Inflammatory macrophage treated with lipopolysaccharide for 4 hours (primary cell): ENCODE data around the gene MAP7.
A peak's percentile ranks its signal among the peaks of the same experiment; 100 is the strongest.

Source experiments
- DNase-seq: peaks from one replicate; pipeline ENCODE4 v3.0.0-alpha.2; 2020

The MAP7 gene

DNA sequence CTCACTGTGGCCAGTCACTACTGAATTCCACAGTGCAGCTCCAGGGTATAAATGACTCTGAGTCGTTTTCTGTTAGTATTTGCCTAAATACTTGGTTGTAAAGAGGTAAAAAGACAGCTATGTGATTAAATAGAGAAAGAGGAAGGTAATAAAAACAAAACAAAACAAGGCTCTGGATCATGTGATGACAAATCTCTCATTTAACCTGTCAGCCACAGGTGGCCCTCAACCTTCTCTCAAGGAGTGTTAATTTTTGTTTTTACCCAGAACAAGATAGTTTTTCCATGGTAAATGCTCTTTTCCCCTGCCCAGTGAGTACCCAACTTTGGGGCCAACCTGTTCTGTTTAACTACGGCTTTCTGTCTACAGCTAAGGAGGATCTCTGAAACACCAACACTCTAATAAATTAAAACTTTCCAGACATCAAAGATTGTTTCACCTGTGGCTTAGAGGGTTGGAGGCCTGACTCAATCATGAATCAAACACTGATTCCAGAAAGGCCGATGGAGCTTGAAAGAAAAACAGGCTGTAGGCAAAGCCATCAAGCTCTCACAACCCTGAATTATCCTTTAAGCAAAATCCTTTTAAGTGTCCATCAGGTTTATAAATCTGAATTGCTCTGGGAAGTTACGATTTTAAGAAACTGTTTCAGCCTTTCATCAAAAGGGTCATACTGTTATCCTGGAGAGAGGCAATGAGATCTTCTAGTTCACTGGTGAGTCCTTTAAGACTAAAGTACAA lies 179.1 kb downstream of the MAP7 start:
- DNase-seq = no peak

DNA sequence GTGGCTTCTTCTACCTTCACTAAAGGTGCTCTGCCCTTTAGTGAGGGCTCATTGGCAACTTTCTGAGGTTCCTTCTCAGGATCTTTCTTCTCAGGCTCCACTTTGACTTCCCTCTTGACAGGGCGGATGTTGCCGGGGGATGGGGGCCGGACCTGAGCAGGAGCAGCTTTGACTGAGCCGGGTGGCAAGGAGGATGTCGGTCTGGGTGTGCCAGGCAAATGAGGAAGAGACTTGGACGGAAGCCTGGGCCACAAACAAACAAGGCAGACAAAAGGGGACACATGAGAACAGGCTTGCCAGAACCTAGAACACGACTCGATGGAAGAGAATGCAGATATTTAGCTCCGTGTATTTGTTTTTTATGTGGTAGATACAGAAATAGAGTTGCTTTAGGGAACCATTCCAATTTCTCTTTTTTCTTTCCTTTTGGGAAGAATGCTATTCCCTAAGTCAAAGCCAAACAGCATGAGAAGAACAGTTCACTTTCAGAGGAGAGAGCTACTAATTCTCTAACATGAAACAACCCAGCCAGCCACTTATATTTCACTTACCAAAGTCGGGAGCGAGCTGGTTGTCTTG lies 184.4 kb downstream of the MAP7 start:
- peak; percentile 49 for DNase-seq

DNA sequence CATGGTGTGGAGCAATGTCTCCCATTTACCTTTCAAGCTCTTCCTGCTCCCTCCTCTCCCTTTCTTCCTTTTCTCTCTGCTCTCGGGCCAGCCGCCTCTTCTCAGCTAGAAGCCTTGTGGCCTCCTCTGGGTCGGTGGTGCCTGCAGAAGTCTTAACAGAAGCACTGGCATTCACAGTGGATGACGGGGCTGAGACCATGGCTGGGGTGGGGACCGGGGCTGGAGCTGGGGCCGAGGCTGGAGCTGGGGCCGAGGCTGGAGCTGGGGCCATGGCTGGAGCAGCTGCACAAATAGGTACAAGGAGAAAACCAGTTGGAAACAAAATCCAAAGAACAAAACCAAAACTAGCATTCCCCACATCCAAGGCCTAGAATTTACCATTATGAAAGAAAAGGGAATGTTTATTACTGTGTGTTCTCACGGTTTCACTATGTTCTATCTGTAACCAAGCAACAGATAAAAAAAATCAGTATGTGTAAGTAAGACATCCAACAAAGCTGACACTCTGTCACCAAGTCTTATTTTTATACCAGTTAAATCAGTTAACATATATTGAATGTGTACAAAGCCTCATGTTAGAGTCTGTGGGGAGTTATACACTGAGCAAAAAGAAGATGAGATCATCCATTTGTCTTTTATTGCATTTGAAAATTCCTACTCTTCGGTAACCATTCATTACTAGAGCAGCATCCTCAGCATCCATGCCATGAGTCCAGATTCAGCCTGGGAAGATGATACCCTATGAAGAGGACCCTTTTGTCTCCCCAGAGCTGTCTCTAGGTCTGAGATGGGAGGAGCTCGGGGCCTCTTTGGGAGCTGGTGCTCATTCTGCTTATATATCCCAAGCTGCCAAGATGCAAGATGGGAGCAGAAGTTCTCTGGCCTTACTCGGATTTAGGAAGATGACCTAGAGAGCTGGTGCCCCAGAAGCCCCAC lies 187.5 kb downstream of the MAP7 start:
- DNase-seq = no peak

DNA sequence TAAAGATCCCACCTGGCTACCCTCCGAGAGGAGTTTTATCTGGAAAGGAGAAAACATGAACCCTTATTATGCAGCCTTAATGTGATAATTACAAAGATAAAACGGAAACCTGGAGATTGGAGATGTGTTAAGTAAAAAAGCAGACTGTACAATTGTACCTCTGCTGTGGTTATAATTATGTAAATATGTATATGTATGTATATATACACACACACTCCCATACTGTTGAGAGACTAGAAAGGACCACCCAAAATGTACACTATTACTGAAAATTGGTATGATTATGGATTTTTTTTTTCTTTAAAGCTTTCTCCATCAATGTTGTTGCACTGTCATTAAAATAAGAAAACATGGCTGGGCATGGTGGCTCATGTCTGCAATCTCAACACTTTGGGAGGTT lies 188.4 kb downstream of the MAP7 start:
- no peak for DNase-seq

DNA sequence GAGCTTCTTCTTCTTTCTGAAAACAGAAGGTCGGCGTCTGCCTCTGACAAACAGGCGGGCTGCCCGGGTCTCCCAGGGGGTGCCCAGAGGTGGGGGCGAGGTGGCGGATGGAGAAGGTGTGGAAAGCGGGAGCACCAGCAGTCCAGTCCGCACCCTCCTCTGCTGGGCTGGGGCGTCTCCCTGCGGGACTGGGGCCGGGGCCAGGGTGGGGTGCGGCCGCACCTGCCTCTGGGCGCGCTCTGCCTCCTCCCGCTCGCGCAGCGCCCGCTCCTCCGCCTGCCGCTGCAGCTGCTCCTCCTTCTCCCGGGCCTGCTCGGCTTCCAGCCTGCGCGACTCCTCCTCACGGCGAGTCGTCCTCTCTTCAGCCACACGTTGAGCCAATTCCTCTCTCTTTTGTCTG lies 189.4 kb downstream of the MAP7 start:
- no peak for DNase-seq

DNA sequence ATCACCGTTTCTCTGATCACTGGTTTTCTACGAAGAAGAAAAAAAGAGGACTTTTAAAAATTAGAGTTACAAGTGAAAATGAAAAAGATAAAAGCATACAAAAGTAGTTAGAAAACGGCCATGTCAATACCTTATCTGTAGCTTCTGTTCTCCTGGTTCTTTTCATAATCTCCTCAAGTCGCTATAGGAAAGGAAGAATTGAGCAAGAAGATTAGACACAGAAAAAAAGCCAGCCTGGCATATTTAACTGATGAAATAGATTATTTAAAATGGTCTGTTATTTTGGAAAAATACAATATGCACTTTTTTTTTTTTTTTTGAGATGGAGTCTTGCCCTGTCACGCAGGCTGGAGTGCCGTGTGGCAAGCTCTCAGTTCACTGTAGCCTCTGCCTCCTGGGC lies 190.4 kb downstream of the MAP7 start:
- DNase-seq = no peak

DNA sequence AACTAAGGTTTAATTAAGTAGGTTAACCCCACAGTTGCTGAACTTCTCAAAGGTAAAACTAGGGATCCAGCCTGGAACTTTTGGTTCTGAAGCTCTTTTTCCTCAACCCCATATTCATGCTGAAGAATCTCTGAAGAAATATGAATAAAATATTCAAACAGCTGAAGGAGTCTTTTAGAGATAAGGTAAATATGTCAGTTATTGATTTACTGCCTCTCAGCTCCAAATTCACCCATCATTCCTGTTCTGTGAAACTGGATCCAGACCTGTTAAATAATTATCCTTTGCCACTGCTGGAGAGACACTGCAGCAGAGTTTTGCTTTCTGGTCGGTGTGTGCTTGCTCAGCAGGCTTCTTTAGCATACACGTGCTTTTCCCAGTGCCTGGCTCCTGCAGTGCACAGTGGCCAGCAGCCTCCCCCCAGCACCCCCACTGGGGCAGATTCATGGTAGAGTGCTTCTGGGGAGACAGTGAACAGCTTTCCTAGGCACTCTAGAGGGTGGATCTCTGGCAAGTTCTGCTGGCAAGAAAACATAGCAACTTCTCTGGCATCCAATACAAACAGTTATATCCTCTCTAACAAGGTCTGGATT lies 198.6 kb downstream of the MAP7 start:
- DNase-seq = no peak

DNA sequence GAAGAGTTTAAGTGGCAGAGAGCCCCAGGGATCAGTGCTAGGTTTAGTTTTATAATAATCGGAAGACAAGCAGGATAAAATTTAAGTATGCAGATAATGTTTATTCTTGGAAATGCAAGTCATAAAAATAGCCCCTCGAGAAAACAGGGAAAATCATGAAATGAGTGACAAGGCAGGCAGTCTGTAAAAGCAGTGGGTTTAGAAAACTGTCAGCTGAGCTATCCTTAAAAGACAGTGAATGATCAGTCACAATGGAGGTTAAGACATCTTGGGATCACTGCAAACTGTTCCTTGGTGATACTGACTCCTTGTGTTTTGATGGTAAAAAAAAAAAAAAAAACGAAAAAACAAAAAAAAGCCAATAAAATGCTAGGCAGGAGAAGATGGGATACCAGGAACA lies 199.3 kb downstream of the MAP7 start:
- no peak for DNase-seq

DNA sequence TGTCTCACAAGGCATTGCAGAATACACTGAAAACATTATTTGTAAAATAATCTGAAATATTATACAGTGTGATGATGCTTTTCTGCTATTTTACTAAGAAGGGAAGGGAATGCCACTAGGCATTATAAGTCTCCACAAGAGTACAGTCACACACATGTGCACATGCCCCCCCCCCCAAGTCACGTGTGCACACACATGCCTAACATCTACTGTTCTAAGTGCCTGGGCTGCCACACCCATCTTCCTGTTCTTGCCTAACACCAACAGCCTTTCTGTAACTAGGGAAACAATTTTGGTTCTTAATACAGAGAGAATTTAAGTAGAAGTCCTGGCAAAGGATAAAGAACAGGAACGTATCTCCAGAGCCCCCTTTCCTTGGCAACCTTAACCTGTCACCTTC lies 202.4 kb downstream of the MAP7 start:
- DNase-seq = peak; percentile 56

DNA sequence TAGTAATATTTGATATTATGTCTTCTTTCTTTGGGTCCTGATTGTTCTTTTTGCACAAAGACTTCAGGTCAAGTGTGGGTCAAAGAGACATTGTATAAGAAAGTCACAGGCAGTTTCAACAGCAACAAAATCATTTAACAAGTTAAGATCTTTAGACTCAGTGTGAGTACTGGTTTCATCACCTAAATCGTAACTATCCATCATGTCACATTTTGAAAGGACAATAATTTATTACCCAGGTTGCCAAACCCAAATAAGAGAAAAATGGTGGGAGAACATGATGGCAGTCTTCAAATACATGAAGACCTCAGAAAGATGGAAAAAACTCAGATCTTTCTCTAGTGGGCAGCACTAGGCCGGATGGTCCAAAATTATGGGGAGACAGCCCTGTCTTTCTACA lies 205.1 kb downstream of the MAP7 start:
- no peak for DNase-seq

DNA sequence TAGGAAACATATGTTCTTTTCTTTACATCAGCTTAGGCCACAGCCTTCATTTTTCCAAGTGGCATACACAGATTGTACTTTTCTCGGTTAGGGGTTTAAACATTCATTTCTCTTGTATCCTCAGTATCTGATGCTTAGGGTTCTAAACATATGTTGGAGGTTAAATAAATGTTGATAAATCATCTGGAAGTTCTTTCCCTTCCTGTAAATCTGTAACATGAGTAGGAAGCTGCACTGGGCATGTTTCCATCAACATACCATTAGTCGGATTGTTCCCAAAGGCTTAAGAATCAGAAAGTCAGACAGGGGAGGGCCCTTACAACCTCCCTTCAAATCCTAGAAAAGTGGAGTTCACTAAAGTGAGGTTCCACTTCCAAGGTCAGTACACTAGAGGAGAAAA lies 205.8 kb downstream of the MAP7 start:
- no peak for DNase-seq

DNA sequence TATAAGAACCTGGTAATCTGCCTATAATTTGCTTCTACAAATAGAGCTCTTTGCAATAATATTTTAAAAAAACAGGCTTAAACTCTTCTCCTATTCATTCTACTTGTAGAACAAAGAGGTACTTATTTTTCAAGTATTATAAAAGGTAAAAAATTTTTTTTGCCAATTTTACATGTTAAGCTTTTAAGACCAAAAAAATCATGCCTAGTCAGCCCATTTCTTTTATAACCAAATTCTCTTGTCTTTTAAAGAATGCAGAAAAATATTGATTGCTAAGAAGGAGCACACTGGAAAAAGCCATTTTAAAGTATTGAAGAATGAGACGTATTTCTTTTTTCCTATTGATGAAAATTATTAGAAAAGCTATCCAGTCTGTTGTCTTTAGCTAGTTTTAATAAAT lies 206.5 kb downstream of the MAP7 start:
- DNase-seq = no peak

DNA sequence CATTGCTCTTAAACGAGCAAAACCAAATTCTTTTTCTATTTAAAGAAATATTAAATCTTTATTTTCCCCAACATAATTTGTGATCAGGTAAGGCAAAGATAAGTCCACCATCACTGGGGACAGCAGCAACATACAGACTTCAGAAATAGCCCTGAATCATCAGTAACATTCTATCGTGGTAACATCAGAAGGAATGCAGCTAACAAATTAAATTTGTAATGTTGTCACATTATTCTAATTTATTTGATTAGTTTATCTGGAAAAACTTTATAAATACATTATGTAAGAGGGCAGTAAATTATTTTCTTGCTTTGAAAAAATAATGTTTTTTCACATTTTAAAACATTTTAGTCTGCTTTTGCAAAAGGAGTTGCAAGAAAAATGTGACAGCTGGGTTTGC lies 206.9 kb downstream of the MAP7 start:
- no peak for DNase-seq

DNA sequence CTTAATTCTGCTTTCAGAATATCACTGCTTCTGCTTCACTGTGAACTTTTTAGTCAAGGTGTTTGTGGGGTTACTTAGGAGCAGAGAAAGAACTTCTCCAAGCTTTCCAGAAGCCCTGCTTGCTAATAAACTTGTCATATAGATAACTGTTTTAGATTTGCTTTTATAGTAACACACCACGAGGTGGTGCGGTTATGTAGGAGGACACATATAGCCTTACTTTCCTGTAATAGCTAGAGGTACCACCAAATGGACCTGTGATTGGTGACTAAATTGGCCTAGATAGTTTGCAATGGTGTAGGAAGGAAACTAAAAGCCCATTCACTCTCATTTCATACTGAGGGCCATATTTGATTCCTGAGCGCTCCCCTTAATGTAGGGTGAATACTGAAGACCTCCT lies 208.3 kb downstream of the MAP7 start:
- DNase-seq = no peak

DNA sequence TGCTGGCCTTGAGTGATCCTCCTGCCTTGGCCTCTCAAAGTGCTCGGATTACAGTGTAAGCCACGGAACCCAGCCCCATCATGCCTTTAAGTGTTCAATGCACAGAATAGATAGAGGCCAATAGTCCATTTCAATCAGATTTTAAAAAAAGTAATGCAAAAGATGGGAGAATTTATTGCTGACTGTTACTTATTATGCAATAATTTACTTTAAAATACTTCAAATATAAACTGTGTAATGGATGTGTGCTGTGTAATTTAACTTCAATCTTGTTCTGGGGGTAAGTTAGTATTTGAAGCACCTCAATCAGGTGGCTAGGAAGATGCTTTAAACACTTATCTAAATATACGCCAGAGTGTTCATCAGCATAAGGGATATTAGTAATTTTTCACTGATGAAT lies 208.9 kb downstream of the MAP7 start:
- DNase-seq = no peak

DNA sequence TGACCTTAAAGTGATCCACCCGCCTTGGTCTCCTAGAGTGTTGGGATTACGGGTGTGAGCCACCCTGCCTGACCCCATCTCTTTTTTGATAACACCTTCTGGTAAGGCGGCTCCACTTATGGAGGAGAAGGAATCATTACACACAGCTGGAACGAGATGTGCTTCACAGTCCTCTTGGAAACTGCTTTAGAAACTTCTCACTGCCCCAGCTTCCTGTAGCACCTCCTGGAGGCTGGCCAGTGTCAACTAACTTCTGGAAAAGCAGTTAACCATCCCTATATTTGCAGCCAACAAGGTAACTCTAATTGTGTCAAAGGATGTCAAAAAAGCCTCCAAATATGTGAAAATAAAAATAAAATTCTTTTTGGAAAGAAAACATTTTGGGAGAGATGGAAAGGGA lies 211.7 kb downstream of the MAP7 start:
- no peak for DNase-seq

DNA sequence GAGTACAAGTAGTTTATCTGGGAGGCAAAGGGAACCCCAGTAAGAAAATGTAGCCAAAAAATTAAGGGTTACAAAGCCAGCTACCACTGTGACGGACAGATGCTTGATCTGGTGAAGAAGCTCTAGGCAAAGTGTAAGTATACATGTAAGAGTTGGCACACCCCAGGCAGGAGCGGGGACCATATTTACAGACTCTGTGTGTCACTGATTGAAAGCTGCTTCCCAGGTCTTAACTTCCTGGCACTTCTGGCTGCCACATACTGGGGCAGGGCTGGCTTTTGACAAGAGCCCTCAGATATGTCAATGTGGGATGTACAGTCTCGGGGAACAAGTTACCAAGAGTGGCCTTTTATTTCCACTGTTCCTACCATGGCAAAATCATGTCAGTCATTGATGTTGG lies 212.6 kb downstream of the MAP7 start:
- no peak for DNase-seq

DNA sequence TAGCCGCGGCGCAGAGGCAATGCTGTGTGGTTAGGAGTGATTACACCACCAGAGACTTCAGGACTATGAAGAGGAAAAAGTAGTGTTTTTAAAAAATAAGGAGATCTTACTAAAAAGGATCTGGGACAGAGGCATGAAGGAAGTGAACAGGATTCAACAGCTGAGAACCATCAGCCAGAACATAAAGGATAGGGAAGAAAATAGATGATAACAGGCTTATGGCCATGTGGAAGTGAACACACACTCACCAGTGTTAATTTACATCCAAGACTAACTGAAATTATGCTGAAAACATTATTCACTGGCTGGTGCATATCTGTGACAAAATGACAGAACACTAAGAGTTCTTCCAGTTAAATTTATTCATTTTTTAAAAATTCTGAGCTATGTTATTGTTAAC lies 213.1 kb downstream of the MAP7 start:
- DNase-seq = no peak

DNA sequence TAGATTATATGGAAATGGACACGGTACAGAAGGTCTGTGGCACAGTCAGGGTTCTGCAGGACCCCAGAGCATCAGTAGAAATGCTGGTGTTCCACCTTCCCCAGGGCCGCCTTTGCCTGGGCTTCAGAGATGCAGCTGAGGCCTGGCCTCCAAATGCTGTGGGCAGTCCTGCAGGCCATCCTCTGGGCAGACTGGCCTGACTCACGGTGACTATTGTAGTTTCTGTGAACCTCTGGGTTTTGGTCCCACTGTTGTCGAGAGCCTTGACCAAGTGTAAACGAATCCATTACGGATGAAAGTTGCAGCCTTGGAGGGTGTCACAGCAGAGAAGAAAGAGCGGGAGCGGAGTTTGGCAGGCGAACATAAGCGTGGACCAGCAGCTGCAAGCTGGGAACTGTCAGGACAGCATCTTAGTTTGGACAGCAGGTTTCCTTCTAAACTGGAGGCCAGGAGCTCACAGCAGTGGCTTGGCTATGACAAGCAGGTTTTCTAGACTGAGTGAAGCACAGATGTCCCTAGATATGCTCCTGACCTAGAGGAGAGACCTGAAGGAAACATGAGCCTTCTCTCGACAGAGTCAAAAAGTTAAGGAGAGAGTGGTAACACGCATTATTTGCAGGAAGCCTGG lies 214.4 kb downstream of the MAP7 start:
- DNase-seq = no peak

DNA sequence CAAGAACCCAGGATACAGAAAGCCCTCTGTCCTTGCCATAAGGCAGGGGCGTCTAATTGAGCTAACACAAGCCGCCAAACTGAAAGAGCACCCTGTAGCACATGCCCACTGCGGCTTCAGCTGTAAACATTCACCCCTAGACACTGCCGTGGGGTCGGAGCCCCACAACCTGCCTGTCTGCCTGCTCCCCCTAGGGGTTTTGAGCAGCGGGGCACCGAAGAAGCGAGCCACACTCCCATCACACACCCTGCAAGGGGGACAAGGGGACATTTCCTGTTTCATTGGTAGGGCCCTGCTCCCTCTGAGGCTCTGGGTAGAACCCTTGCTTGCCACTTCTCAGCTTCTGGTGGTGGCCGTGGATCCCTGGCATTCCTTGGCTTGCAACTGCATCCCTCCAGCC lies 215.4 kb downstream of the MAP7 start:
- no peak for DNase-seq

DNA sequence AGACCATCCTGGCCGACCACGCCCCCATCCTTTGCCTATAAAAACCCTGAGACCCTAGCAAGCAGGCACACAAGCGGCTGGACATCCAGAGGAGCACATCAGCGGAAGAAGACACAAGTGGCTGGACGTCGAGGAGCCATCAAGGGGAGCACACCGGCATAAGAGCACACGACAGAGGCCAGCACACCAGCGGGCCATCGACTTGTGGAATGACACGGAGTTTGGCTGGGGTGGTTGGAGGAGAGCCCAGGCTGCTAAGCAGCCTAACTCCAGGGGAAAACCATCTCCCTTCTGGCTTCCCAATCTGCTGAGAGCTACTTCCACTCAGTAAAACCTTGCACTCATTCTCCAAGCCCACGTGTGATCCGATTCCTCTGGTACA lies 215.8 kb downstream of the MAP7 start:
- DNase-seq = no peak

DNA sequence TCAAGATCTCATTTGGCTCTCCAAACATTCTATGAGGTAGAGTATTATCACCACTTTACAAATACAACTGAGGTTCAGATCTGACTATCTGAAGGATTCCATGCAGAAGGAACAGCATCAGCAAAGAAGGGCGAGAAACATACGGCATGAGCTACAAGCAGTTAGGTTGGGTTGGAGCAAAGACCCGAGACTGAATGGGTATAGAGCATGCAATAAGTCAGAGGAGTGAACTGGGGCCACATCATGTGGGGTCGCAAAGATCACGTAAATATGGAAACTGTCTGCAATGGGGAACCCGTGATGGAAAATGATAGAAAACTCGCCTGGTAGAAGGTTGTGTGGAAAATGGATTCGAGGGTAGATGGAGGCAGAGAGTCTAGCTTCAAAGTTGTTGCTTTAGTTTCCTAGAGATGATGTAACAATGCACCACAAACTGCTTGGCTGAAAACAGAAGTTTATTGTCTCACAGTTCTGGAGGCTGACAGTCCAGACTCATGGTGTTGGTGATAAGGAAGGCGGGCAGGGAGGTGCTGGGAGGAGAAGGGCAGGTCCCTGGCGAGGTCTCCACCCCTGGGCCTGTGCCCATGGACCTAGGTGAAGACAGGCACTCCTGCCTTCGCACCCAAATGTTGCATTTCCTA lies 216.3 kb downstream of the MAP7 start:
- no peak for DNase-seq

DNA sequence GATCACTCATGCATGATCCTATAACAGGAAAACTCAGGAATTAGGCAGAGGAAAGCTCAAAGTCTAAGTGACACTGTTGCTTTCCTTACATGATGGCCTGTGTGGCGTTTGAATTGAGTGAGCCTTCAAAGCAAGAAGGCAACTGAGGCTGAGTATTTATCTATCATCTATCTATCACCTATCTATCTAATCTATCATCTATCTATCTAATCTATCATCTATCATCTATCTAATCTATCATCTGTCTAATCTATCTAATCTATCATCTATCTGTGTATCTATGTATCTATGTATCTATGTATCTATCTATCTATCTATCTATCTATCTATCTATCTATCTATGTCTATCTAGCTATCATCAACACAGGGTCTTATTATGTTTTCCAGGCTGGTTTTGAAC lies 218.8 kb downstream of the MAP7 start:
- DNase-seq = no peak
